ENCODE measurements around the gene FXYD6.

- TF ChIP-seq, protein P1, sequence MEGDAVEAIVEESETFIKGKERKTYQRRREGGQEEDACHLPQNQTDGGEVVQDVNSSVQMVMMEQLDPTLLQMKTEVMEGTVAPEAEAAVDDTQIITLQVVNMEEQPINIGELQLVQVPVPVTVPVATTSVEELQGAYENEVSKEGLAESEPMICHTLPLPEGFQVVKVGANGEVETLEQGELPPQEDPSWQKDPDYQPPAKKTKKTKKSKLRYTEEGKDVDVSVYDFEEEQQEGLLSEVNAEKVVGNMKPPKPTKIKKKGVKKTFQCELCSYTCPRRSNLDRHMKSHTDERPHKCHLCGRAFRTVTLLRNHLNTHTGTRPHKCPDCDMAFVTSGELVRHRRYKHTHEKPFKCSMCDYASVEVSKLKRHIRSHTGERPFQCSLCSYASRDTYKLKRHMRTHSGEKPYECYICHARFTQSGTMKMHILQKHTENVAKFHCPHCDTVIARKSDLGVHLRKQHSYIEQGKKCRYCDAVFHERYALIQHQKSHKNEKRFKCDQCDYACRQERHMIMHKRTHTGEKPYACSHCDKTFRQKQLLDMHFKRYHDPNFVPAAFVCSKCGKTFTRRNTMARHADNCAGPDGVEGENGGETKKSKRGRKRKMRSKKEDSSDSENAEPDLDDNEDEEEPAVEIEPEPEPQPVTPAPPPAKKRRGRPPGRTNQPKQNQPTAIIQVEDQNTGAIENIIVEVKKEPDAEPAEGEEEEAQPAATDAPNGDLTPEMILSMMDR (conservative IDR thresholded peaks at IDR 0.05), result no peak
- TF ChIP-seq ZFX (IDR thresholded peaks at IDR 0.05), result no peak
Observed at GRCh38 chr11:117861151-117862018, 15.1 kb downstream of the FXYD6 start.

Measured in C4-2B (cell line).